GM12878 (cell line): ENCODE results near the gene HIVEP1. TPM values are rescaled to one million over a fixed set of nuclear protein-coding genes. Genes with fewer than 3 reads are reported as not detected.

ENCODE experiments used
- KAT2A ChIP-seq: conservative IDR thresholded peaks from 2 replicates; pipeline ENCODE4 v1.6.1; 2011; ENCODE audit warnings: low read depth, low read length; ENCODE audit not compliant: control insufficient read depth
- MEF2A ChIP-seq: IDR thresholded peaks from 2 replicates; pipeline ENCODE4 v1.6.1; 2011; ENCODE audit warnings: low read depth, mild to moderate bottlenecking, low read length, moderate library complexity; ENCODE audit not compliant: insufficient read depth
- NFYA ChIP-seq: IDR thresholded peaks from 2 replicates; pipeline ENCODE4 v1.6.1; 2011; ENCODE audit warnings: low read depth, mild to moderate bottlenecking, low read length, improper control_type of control experiment, borderline replicate concordance
- POLR2A ChIP-seq: IDR thresholded peaks from 2 replicates; pipeline ENCODE4 v1.6.1; 2011; ENCODE audit warnings: low read depth, mild to moderate bottlenecking, low read length
- SMARCA5 ChIP-seq: fragments of 450-650 bp; IDR thresholded peaks from 2 replicates; pipeline ENCODE4 v1.6.1; 2017; ENCODE audit warnings: mild to moderate bottlenecking
- ZNF274 ChIP-seq: IDR thresholded peaks from one replicate; pipeline ENCODE4 v1.8.0; 2011; ENCODE audit not compliant: insufficient read length, insufficient read depth
- polyA plus RNA-seq, 11 experiments: library from polyadenylated mRNA; depleted of rRNA in 4 of 11; unstranded in 6 of 11; stranded (reverse) in 5 of 11; fragments of >200 nt; fragmentation: Nextera tagmentation in 4 of 11; fragmentation: Illumina TruSeq in 1 of 11; extraction: Ambion mirVana in 4 of 11; extraction: Trizol in 1 of 11; gene quantifications; 1 replicate in 1 of 11; 2 replicates in 10 of 11; pipeline versions ENCODE4 v1.2.1 to v1.2.3, GENCODE V29; 2011 to 2016; ENCODE audit warnings: inconsistent platforms in 2 of 11, missing spikeins in 2 of 11, low read depth in 1 of 11
- total RNA-seq, 4 experiments: library from RNA; depleted of rRNA in 3 of 4; stranded (reverse); fragments of >200 nt in 3 of 4; fragmentation: Illumina TruSeq in 1 of 4; extraction: Trizol in 1 of 4; gene quantifications; 2 replicates each; pipeline versions ENCODE4 v1.2.1 to v1.2.3, GENCODE V29; 2013 to 2021
- TF ChIP-seq, protein P1 (sequence below): fragments of 450-650 bp; IDR thresholded peaks from 2 replicates; pipeline ENCODE4 v1.6.1; 2016; ENCODE audit warnings: mild to moderate bottlenecking
- TF ChIP-seq, protein P2 (sequence below): fragments of 450-650 bp; IDR thresholded peaks from 2 replicates; pipeline ENCODE4 v1.6.1; 2018; ENCODE audit warnings: borderline replicate concordance, mild to moderate bottlenecking; ENCODE audit not compliant: partially characterized antibody
- TF ChIP-seq, protein P3 (sequence below): fragments of 450-650 bp; IDR thresholded peaks from 2 replicates; pipeline ENCODE4 v1.6.1; 2017; ENCODE audit warnings: mild to moderate bottlenecking, low read depth, inconsistent platforms; ENCODE audit not compliant: poor library complexity, severe bottlenecking
- TF ChIP-seq, protein P4 (sequence below), 3 experiments: IDR thresholded peaks in 2 of 3; conservative IDR thresholded peaks in 1 of 3; 2 replicates each; pipeline ENCODE4 v1.5.1; 2011; ENCODE audit warnings: low read depth in 3 of 3, low read length in 3 of 3, mild to moderate bottlenecking in 3 of 3, control low read depth in 2 of 3, moderate library complexity in 2 of 3, inconsistent platforms in 1 of 3, mixed read lengths in 1 of 3; ENCODE audit not compliant: control insufficient read depth in 2 of 3, insufficient read depth in 1 of 3; ENCODE audit errors: extremely low read depth in 1 of 3
- TF ChIP-seq, protein P5 (sequence below): IDR thresholded peaks from 2 replicates; pipeline ENCODE4 v1.6.1; 2012; ENCODE audit warnings: mild to moderate bottlenecking, low read depth, low read length

HIVEP1 gene
- total and polyA plus RNA-seq, 10 of the 15 experiments (the other 5 are each of a cell fraction or from before 2014, with no cell fraction given) = 4.3 to 37.5 (median 21.6) TPM

DNA sequence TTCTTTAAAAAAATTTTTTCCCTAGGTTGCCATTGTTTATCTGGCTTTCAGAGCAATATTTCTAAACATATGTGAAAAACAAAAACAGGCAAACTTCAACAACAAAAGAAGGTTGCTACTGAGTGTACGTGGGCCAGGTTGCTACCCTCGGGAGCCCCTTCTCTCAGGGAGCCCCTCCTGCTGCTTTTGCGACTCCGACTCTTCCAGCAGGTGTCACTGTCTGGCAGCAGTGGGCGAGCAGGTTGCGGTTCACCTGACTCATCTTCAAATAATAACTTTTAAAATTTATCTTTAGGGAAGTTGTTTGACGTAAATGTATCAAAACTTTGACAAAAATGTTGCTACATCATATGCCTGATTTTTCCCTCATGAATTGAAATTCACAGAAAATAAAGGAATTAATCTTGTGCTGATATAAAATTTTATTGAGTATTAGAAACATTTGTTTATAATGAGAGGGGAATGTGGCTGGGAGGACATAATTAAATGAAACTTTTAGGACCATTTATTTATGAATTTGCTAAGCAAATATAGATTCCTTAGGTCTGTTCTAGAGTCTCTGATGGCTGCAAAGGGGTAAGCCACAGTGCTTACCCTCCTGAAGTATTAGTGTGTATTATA is 138.8 kb downstream of the HIVEP1 start (continued):
- TF ChIP-seq, protein P1, sequence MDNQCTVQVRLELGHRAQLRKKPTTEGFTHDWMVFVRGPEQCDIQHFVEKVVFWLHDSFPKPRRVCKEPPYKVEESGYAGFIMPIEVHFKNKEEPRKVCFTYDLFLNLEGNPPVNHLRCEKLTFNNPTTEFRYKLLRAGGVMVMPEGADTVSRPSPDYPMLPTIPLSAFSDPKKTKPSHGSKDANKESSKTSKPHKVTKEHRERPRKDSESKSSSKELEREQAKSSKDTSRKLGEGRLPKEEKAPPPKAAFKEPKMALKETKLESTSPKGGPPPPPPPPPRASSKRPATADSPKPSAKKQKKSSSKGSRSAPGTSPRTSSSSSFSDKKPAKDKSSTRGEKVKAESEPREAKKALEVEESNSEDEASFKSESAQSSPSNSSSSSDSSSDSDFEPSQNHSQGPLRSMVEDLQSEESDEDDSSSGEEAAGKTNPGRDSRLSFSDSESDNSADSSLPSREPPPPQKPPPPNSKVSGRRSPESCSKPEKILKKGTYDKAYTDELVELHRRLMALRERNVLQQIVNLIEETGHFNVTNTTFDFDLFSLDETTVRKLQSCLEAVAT = no peak
- no peak for TF ChIP-seq MEF2A
- TF ChIP-seq, protein P2, sequence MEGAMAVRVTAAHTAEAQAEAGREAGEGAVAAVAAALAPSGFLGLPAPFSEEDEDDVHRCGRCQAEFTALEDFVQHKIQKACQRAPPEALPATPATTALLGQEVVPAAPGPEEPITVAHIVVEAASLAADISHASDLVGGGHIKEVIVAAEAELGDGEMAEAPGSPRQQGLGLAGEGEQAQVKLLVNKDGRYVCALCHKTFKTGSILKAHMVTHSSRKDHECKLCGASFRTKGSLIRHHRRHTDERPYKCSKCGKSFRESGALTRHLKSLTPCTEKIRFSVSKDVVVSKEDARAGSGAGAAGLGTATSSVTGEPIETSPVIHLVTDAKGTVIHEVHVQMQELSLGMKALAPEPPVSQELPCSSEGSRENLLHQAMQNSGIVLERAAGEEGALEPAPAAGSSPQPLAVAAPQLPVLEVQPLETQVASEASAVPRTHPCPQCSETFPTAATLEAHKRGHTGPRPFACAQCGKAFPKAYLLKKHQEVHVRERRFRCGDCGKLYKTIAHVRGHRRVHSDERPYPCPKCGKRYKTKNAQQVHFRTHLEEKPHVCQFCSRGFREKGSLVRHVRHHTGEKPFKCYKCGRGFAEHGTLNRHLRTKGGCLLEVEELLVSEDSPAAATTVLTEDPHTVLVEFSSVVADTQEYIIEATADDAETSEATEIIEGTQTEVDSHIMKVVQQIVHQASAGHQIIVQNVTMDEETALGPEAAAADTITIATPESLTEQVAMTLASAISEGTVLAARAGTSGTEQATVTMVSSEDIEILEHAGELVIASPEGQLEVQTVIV = no peak
- no peak for TF ChIP-seq NFYA
- TF ChIP-seq ZNF274 = no peak
- no peak for TF ChIP-seq SMARCA5
- TF ChIP-seq, protein P3, sequence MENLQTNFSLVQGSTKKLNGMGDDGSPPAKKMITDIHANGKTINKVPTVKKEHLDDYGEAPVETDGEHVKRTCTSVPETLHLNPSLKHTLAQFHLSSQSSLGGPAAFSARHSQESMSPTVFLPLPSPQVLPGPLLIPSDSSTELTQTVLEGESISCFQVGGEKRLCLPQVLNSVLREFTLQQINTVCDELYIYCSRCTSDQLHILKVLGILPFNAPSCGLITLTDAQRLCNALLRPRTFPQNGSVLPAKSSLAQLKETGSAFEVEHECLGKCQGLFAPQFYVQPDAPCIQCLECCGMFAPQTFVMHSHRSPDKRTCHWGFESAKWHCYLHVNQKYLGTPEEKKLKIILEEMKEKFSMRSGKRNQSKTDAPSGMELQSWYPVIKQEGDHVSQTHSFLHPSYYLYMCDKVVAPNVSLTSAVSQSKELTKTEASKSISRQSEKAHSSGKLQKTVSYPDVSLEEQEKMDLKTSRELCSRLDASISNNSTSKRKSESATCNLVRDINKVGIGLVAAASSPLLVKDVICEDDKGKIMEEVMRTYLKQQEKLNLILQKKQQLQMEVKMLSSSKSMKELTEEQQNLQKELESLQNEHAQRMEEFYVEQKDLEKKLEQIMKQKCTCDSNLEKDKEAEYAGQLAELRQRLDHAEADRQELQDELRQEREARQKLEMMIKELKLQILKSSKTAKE = no peak
- TF ChIP-seq, protein P4, sequence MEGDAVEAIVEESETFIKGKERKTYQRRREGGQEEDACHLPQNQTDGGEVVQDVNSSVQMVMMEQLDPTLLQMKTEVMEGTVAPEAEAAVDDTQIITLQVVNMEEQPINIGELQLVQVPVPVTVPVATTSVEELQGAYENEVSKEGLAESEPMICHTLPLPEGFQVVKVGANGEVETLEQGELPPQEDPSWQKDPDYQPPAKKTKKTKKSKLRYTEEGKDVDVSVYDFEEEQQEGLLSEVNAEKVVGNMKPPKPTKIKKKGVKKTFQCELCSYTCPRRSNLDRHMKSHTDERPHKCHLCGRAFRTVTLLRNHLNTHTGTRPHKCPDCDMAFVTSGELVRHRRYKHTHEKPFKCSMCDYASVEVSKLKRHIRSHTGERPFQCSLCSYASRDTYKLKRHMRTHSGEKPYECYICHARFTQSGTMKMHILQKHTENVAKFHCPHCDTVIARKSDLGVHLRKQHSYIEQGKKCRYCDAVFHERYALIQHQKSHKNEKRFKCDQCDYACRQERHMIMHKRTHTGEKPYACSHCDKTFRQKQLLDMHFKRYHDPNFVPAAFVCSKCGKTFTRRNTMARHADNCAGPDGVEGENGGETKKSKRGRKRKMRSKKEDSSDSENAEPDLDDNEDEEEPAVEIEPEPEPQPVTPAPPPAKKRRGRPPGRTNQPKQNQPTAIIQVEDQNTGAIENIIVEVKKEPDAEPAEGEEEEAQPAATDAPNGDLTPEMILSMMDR (IDR thresholded peaks at IDR 0.05 in 2 of 3, conservative IDR thresholded peaks at IDR 0.05 in 1 of 3; ENCODE audit: control insufficient read depth in 2 of 3, extremely low read depth in 1 of 3, insufficient read depth in 1 of 3, low read depth in 3 of 3, low read length in 3 of 3) = peak; percentile 28 to 40 (median 32)
- TF ChIP-seq, protein P5, sequence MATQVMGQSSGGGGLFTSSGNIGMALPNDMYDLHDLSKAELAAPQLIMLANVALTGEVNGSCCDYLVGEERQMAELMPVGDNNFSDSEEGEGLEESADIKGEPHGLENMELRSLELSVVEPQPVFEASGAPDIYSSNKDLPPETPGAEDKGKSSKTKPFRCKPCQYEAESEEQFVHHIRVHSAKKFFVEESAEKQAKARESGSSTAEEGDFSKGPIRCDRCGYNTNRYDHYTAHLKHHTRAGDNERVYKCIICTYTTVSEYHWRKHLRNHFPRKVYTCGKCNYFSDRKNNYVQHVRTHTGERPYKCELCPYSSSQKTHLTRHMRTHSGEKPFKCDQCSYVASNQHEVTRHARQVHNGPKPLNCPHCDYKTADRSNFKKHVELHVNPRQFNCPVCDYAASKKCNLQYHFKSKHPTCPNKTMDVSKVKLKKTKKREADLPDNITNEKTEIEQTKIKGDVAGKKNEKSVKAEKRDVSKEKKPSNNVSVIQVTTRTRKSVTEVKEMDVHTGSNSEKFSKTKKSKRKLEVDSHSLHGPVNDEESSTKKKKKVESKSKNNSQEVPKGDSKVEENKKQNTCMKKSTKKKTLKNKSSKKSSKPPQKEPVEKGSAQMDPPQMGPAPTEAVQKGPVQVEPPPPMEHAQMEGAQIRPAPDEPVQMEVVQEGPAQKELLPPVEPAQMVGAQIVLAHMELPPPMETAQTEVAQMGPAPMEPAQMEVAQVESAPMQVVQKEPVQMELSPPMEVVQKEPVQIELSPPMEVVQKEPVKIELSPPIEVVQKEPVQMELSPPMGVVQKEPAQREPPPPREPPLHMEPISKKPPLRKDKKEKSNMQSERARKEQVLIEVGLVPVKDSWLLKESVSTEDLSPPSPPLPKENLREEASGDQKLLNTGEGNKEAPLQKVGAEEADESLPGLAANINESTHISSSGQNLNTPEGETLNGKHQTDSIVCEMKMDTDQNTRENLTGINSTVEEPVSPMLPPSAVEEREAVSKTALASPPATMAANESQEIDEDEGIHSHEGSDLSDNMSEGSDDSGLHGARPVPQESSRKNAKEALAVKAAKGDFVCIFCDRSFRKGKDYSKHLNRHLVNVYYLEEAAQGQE = no peak
- TF ChIP-seq KAT2A = no peak
- TF ChIP-seq POLR2A = no peak
